GM23338 (cell line): ENCODE results near the gene CYTH1. TPM values are rescaled to one million over a fixed set of nuclear protein-coding genes. Genes with fewer than 3 reads are reported as not detected.

Experiments
- CREB1 ChIP-seq: fragments of 250-450 bp; sonication (Bioruptor Pico); IDR thresholded peaks from 2 replicates; pipeline ENCODE4 v1.5.0; 2020; ENCODE audit warnings: low read depth, mild to moderate bottlenecking, moderate library complexity
- ETS1 ChIP-seq: IDR thresholded peaks from 2 replicates; pipeline ENCODE4 v1.6.1; 2016; ENCODE audit warnings: antibody characterized with exemption
- JUNB ChIP-seq: IDR thresholded peaks from one replicate; pipeline ENCODE4 v1.6.1; 2016; ENCODE audit warnings: antibody characterized with exemption; ENCODE audit not compliant: unreplicated experiment
- REST ChIP-seq: IDR thresholded peaks from one replicate; pipeline ENCODE4 v1.6.1; 2018; ENCODE audit warnings: antibody characterized with exemption; ENCODE audit not compliant: unreplicated experiment
- ZNF462 ChIP-seq: fragments of 250-450 bp; sonication (Bioruptor Pico); IDR thresholded peaks from 2 replicates; pipeline ENCODE4 v1.5.0; 2020; ENCODE audit warnings: mild to moderate bottlenecking, moderate library complexity
- polyA plus RNA-seq: library from polyadenylated mRNA; unstranded; fragments of >200 nt; fragmentation: Nextera tagmentation; extraction: Ambion mirVana; gene quantifications from 2 replicates; pipeline ENCODE4 v1.2.1, GENCODE V29; 2016
- total RNA-seq: library from RNA; depleted of rRNA; stranded (reverse); fragments of >200 nt; shearing (Covaris generic); gene quantifications from 2 replicates; pipeline ENCODE4 v1.2.3, GENCODE V29; 2014

CYTH1 gene
- total and polyA plus RNA-seq, 2 experiments from 2014 or later: 13.8 to 14.5 TPM

GRCh38 chr17:78726513-78726912, 55.6 kb downstream of the CYTH1 start (continued):
- TF ChIP-seq ZNF462 (CRISPR knock-in tag) (no peak), REST (no peak), ETS1 (no peak), JUNB (no peak), CREB1 (CRISPR knock-in tag) (no peak)
